ENCODE data around the gene MROH2B.

Gene MROH2B

GRCh38 chr5:41012318-41012717 lies 58.8 kb downstream of the MROH2B start:
- Histone ChIP-seq H3K36me3 (ENCODE audit: control insufficient read depth in 1 of 2, insufficient read depth in 2 of 2, low read length in 2 of 2) (no peaks in the 10 kb centered on the region), H3K27ac (ENCODE audit: low read length) (no peak overlapping the region), H3K27me3 (ENCODE audit: low read depth, low read length) (no peaks in the 10 kb centered on the region), H3K9me3 (ENCODE audit: control insufficient read depth in 1 of 2, low read length in 2 of 2) (no peaks in the 10 kb centered on the region), H3K4me1 (ENCODE audit: control insufficient read depth in 1 of 2, insufficient read depth in 2 of 2, low read length in 2 of 2) (no peaks in the 10 kb centered on the region), H3K4me3 (ENCODE audit: low read depth in 1 of 2, low read length in 2 of 2) (no peak overlapping the region)

GRCh38 chr5:41010572-41010971 lies 60.6 kb downstream of the MROH2B start:
- H3K4me3 ChIP-seq (ENCODE audit: low read depth in 1 of 2, low read length in 2 of 2) = no peak overlapping the region
- H3K4me1 ChIP-seq (ENCODE audit: control insufficient read depth in 1 of 2, insufficient read depth in 2 of 2, low read length in 2 of 2) = no peaks in the 10 kb centered on the region
- no peaks in the 10 kb centered on the region for H3K9me3 ChIP-seq (ENCODE audit: control insufficient read depth in 1 of 2, low read length in 2 of 2)
- H3K27ac ChIP-seq (ENCODE audit: low read length) = no peak overlapping the region
- H3K36me3 ChIP-seq (ENCODE audit: control insufficient read depth in 1 of 2, insufficient read depth in 2 of 2, low read length in 2 of 2) = no peaks in the 10 kb centered on the region
- H3K27me3 ChIP-seq (ENCODE audit: low read depth, low read length) = no peaks in the 10 kb centered on the region

GRCh38 chr5:41009232-41009631 lies 61.9 kb downstream of the MROH2B start:
- Histone ChIP-seq H3K27me3 (ENCODE audit: low read depth, low read length) (no peaks in the 10 kb centered on the region), H3K9me3 (ENCODE audit: control insufficient read depth in 1 of 2, low read length in 2 of 2) (no peaks in the 10 kb centered on the region), H3K4me1 (ENCODE audit: control insufficient read depth in 1 of 2, insufficient read depth in 2 of 2, low read length in 2 of 2) (no peaks in the 10 kb centered on the region), H3K36me3 (ENCODE audit: control insufficient read depth in 1 of 2, insufficient read depth in 2 of 2, low read length in 2 of 2) (no peaks in the 10 kb centered on the region), H3K4me3 (ENCODE audit: low read depth in 1 of 2, low read length in 2 of 2) (no peak overlapping the region), H3K27ac (ENCODE audit: low read length) (no peak overlapping the region)

DNA sequence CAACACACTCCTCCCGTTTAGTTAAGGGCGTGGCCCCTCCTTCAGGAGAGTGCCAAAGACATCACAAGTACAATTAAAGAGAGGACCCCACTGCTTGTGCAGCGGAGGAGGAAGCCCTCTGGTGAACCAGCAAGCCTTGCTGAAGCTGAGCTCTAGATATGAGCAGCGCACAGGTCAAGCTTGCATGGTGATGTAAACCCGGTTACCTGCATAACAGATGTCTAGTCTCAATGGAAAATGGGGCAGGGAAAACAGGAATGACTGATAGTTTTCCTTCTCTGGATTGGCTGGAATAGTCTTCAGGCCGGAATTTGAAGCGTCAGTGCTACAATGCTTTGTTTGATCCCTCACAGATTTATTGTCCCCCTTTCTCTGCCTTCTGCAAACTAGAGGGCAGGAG lies 66.2 kb downstream of the MROH2B start:
- no peak overlapping the region for H3K4me3 ChIP-seq (ENCODE audit: low read depth in 1 of 2, low read length in 2 of 2)
- no peak overlapping the region for H3K27ac ChIP-seq (ENCODE audit: low read length)
- no peaks in the 10 kb centered on the region for H3K36me3 ChIP-seq (ENCODE audit: control insufficient read depth in 1 of 2, insufficient read depth in 2 of 2, low read length in 2 of 2)
- H3K9me3 ChIP-seq (ENCODE audit: control insufficient read depth in 1 of 2, low read length in 2 of 2) = no peaks in the 10 kb centered on the region
- no peaks in the 10 kb centered on the region for H3K27me3 ChIP-seq (ENCODE audit: low read depth, low read length)
- no peaks in the 10 kb centered on the region for H3K4me1 ChIP-seq (ENCODE audit: control insufficient read depth in 1 of 2, insufficient read depth in 2 of 2, low read length in 2 of 2)

- Histone ChIP-seq H3K4me1 (ENCODE audit: control insufficient read depth in 1 of 2, insufficient read depth in 2 of 2, low read length in 2 of 2) (no peaks in the 10 kb centered on the region), H3K27ac (ENCODE audit: low read length) (no peak overlapping the region)
Observed at GRCh38 chr5:41003670-41004376, 67.3 kb downstream of the MROH2B start.

GRCh38 chr5:40999966-41000365 lies 71.2 kb downstream of the MROH2B start:
- Histone ChIP-seq H3K4me3 (ENCODE audit: low read depth in 1 of 2, low read length in 2 of 2) (no peak overlapping the region), H3K36me3 (ENCODE audit: control insufficient read depth in 1 of 2, insufficient read depth in 2 of 2, low read length in 2 of 2) (no peaks in the 10 kb centered on the region), H3K27me3 (ENCODE audit: low read depth, low read length) (no peaks in the 10 kb centered on the region), H3K27ac (ENCODE audit: low read length) (no peak overlapping the region), H3K4me1 (ENCODE audit: control insufficient read depth in 1 of 2, insufficient read depth in 2 of 2, low read length in 2 of 2) (no peaks in the 10 kb centered on the region), H3K9me3 (ENCODE audit: control insufficient read depth in 1 of 2, low read length in 2 of 2) (no peaks in the 10 kb centered on the region)

More at GRCh38 chr5:41003670-41004376, 67.3 kb downstream of the MROH2B start:
- H3K4me3 ChIP-seq (ENCODE audit: low read depth in 1 of 2, low read length in 2 of 2) = no peak overlapping the region
- H3K9me3 ChIP-seq (ENCODE audit: control insufficient read depth in 1 of 2, low read length in 2 of 2) = no peaks in the 10 kb centered on the region
- no peaks in the 10 kb centered on the region for H3K27me3 ChIP-seq (ENCODE audit: low read depth, low read length)
- H3K36me3 ChIP-seq (ENCODE audit: control insufficient read depth in 1 of 2, insufficient read depth in 2 of 2, low read length in 2 of 2) = no peaks in the 10 kb centered on the region

DNA sequence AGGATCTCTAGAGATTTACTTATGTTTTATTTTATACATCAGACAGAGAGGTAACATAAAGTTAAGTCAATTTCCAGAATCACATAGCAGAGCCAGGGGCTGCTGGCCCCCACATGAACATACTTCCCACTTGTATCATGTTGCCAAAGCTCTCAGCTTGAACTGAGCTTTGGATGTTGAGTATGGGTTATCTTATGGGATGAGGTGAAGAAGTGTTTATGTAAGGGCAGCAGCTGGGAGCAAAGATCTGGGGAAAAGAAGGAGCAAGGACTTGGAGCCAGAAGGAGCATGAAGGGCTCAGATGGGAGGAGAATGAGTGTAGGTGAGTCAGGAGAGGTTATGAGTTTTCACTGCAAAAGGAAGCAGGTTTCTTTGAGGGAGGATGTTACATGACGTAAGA lies 72.0 kb downstream of the MROH2B start:
- Histone ChIP-seq H3K27ac (ENCODE audit: low read length) (no peak overlapping the region), H3K4me3 (ENCODE audit: low read depth in 1 of 2, low read length in 2 of 2) (no peak overlapping the region), H3K27me3 (ENCODE audit: low read depth, low read length) (no peaks in the 10 kb centered on the region), H3K9me3 (ENCODE audit: control insufficient read depth in 1 of 2, low read length in 2 of 2) (no peaks in the 10 kb centered on the region), H3K36me3 (ENCODE audit: control insufficient read depth in 1 of 2, insufficient read depth in 2 of 2, low read length in 2 of 2) (no peaks in the 10 kb centered on the region), H3K4me1 (ENCODE audit: control insufficient read depth in 1 of 2, insufficient read depth in 2 of 2, low read length in 2 of 2) (no peaks in the 10 kb centered on the region)

DNA sequence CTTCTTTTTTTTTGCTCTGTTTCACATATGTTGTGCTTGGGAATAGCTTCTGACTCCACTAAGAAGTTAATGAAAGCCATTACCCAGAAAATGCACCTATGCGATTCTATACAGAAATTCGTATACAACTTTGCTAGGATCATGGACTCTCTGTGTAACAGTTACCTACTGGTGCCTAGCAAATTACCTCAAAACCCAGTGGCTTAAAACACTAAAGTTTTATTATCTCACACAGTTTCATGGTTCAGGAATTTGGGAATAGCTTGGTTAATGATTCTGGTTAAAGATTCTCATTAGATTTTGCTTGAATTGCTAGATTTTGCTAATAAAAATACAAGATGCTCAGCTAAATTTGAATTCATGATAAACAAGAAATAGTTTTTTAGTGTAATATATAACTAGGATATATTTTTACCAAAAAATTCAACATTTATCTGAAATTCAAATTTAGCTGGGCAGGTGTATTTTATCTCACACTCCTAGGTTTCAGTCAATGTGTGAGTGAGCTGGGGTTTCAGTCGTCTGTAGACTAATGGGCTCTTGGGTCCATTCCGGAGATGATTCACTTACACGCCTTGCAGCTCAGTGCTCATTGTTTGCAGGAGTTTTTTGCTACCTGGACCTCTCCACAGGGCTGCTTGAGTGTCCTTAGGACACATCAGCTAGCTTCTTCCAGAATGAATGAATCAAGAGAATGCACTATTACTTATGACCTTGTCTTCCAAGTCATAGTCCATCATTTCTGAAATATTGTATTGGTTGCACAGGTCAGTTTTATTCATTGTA lies 75.1 kb downstream of the MROH2B start:
- Histone ChIP-seq H3K27me3 (ENCODE audit: low read depth, low read length) (no peaks in the 10 kb centered on the region), H3K36me3 (ENCODE audit: control insufficient read depth in 1 of 2, insufficient read depth in 2 of 2, low read length in 2 of 2) (no peaks in the 10 kb centered on the region), H3K9me3 (ENCODE audit: control insufficient read depth in 1 of 2, low read length in 2 of 2) (no peaks in the 10 kb centered on the region), H3K4me3 (ENCODE audit: low read depth in 1 of 2, low read length in 2 of 2) (no peak overlapping the region), H3K27ac (ENCODE audit: low read length) (no peak overlapping the region), H3K4me1 (ENCODE audit: control insufficient read depth in 1 of 2, insufficient read depth in 2 of 2, low read length in 2 of 2) (no peaks in the 10 kb centered on the region)

GRCh38 chr5:40991981-40992559 lies 79.1 kb downstream of the MROH2B start:
- Histone ChIP-seq H3K36me3 (ENCODE audit: control insufficient read depth in 1 of 2, insufficient read depth in 2 of 2, low read length in 2 of 2) (no peaks in the 10 kb centered on the region), H3K27me3 (ENCODE audit: low read depth, low read length) (no peaks in the 10 kb centered on the region), H3K27ac (ENCODE audit: low read length) (peak overlapping the region; percentile 26), H3K4me1 (ENCODE audit: control insufficient read depth in 1 of 2, insufficient read depth in 2 of 2, low read length in 2 of 2) (no peaks in the 10 kb centered on the region), H3K4me3 (ENCODE audit: low read depth in 1 of 2, low read length in 2 of 2) (no peak overlapping the region), H3K9me3 (ENCODE audit: control insufficient read depth in 1 of 2, low read length in 2 of 2) (no peaks in the 10 kb centered on the region)

DNA sequence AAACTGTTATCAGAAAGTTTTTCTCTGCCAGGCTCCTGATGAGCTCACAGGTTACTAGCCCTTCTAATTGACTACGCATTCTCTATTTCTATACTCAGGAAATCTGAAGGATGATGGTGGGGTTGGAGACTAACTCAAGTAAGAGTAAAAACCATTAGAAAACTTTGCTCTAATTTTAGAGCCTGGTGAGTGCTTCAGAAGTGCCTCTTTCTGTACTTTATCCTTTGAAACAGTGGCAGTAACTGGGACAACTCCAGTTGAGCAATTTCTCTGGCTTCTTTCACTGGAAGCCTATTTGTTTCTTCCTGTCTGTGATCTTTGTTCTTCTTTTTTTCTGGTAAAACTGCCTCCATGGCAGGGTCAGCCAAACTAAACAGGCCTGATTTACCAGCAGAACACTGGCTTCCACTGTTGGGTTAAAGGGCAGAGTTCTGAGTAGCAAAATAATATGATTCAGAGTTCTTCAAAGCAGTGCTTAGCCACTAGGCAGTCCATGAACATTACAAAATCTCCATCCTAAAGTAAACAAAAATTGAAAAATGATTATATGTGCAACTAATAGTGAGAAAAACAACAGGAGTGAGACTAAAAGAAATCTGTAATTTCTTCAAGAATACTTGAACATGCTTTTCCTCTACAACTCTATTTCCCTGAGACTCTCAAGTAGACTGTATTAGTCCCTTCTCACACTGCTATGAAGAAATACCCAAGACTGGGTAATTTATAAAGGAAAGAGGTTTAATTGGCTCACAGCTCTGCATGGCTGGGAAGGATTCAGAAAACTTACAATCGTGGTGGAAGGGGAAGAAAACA lies 79.8 kb downstream of the MROH2B start:
- Histone ChIP-seq H3K27ac (ENCODE audit: low read length) (peak overlapping the region; percentile 71), H3K27me3 (ENCODE audit: low read depth, low read length) (no peaks in the 10 kb centered on the region), H3K4me3 (ENCODE audit: low read depth in 1 of 2, low read length in 2 of 2) (no peak overlapping the region), H3K36me3 (ENCODE audit: control insufficient read depth in 1 of 2, insufficient read depth in 2 of 2, low read length in 2 of 2) (no peaks in the 10 kb centered on the region), H3K9me3 (ENCODE audit: control insufficient read depth in 1 of 2, low read length in 2 of 2) (no peaks in the 10 kb centered on the region), H3K4me1 (ENCODE audit: control insufficient read depth in 1 of 2, insufficient read depth in 2 of 2, low read length in 2 of 2) (no peaks in the 10 kb centered on the region)

Data from muscle layer of duodenum (tissue), 2 donors.